HCT116 (cell line): ENCODE data around the gene POMT2. TPM values are rescaled to one million over a fixed set of nuclear protein-coding genes. Genes with fewer than 3 reads are reported as not detected.

ENCODE experiments used
- ATAC-seq: fragments of 200-7000 bp; cut with Tn5 transposase; 2 replicates; pipeline ENCODE4 v1.9.1; 2020; ENCODE audit warnings: mild to moderate bottlenecking, moderate library complexity
- BruUV-seq: library from RNA; stranded (reverse); fragments of 400-500 nt; replicated peaks from 2 replicates; lab custom pipeline; 2021; lab: Mats Ljungman, UMichigan
- CTCF ChIA-PET: fragments of 300-600 bp; sonication (Branson Sonifier 250); formaldehyde crosslinking; loops from one replicate; lab custom pipeline; 2021; ENCODE audit warnings: antibody characterized with exemption; lab: Charles Lee
- POLR2A ChIA-PET: fragments of 300-600, 350-600 bp; sonication (Branson Sonifier 250); formaldehyde crosslinking; loops from one replicate; lab custom pipeline; 2021; ENCODE audit warnings: antibody characterized with exemption; lab: Charles Lee
- RAD21 ChIA-PET, 2 experiments: fragments of 300-600 bp; sonication (Branson Sonifier 250); formaldehyde crosslinking; loops; one replicate each; lab custom pipeline; 2023; ENCODE audit warnings: low total read pairs in 2 of 2; ENCODE audit not compliant: uncharacterized antibody in 2 of 2, unreplicated experiment in 2 of 2, low non-redundant PET in 1 of 2; lab: Charles Lee
- DNase-seq: peaks from one replicate; pipeline ENCODE4 v3.0.0-alpha.2; 2010; ENCODE audit warnings: low read depth, low spot score
- H2AFZ ChIP-seq: fragments of 200-600 bp; shearing (Covaris generic), sonication (generic); 2 replicates; pipeline ENCODE4 v1.6.1; 2017; ENCODE audit warnings: low read depth, mixed run types, mixed read lengths, antibody characterized with exemption, low read length; ENCODE audit not compliant: poor library complexity, severe bottlenecking
- H3K27ac ChIP-seq: 2 replicates; pipeline ENCODE4 v1.5.1; 2012; ENCODE audit warnings: low read depth, low read length
- H3K27me3 ChIP-seq: fragments of 200-600 bp; sonication (generic); 2 replicates; pipeline ENCODE4 v1.6.1; 2016; ENCODE audit warnings: mixed run types, low read length, mixed read lengths; ENCODE audit not compliant: insufficient read depth
- H3K36me3 ChIP-seq, 2 experiments: fragments of 200-500 bp in 1 of 2; fragments of 200-600 bp in 1 of 2; sonication (Bioruptor generic) in 1 of 2; sonication (generic) in 1 of 2; 2 replicates each; pipeline versions ENCODE4 v1.5.1 to v1.6.1; 2014 to 2016; ENCODE audit warnings: low read length in 2 of 2, inconsistent platforms in 1 of 2, mixed read lengths in 1 of 2, mixed run types in 1 of 2; ENCODE audit not compliant: insufficient read depth in 2 of 2, control insufficient read depth in 1 of 2
- H3K4me1 ChIP-seq, 2 experiments: fragments of 200-600 bp in 1 of 2; sonication (generic) in 1 of 2; 2 replicates each; pipeline versions ENCODE4 v1.5.1 to v1.6.1; 2012 to 2017; ENCODE audit warnings: low read length in 2 of 2, inconsistent platforms in 1 of 2, mild to moderate bottlenecking in 1 of 2, mixed read lengths in 1 of 2, mixed run types in 1 of 2, moderate library complexity in 1 of 2; ENCODE audit not compliant: insufficient read depth in 2 of 2, control insufficient read depth in 1 of 2
- H3K4me2 ChIP-seq: fragments of 200-600 bp; sonication (generic); 2 replicates; pipeline ENCODE4 v1.6.1; 2017; ENCODE audit warnings: mixed run types, low read length, mixed read lengths
- H3K4me3 ChIP-seq, 2 experiments: fragments of 200-600 bp in 1 of 2; sonication (generic) in 1 of 2; replicated peaks in 1 of 2; 2 replicates each; pipeline ENCODE4 v1.5.1; 2011 to 2016; ENCODE audit warnings: low read length in 2 of 2, control low read depth in 1 of 2, low read depth in 1 of 2, mild to moderate bottlenecking in 1 of 2, mixed read lengths in 1 of 2, mixed run types in 1 of 2
- H3K79me2 ChIP-seq: fragments of 200-600 bp; sonication (generic); 2 replicates; pipeline ENCODE4 v1.6.1; 2017; ENCODE audit warnings: mild to moderate bottlenecking, mixed run types, low read length, moderate library complexity, mixed read lengths; ENCODE audit not compliant: insufficient read depth
- H3K9ac ChIP-seq: fragments of 200-600 bp; sonication (generic); 2 replicates; pipeline ENCODE4 v1.6.1; 2016; ENCODE audit warnings: low read length, mixed read lengths
- H3K9me2 ChIP-seq: fragments of 200-600 bp; sonication (generic), shearing (Covaris generic); 2 replicates; pipeline ENCODE4 v1.6.1; 2017; ENCODE audit warnings: mixed run types, mild to moderate bottlenecking, moderate library complexity; ENCODE audit not compliant: insufficient read depth
- H3K9me3 ChIP-seq, 2 experiments: fragments of 200-500 bp in 1 of 2; fragments of 200-600 bp in 1 of 2; sonication (Bioruptor generic) in 1 of 2; sonication (generic) in 1 of 2; 2 replicates each; pipeline ENCODE4 v1.6.1; 2014 to 2017; ENCODE audit warnings: low read length in 2 of 2, mixed read lengths in 2 of 2, inconsistent platforms in 1 of 2, low read depth in 1 of 2, mild to moderate bottlenecking in 1 of 2, mixed run types in 1 of 2, moderate library complexity in 1 of 2; ENCODE audit not compliant: control insufficient read depth in 1 of 2, insufficient read depth in 1 of 2
- H4K20me1 ChIP-seq: fragments of 200-600 bp; sonication (generic), shearing (Covaris generic); 2 replicates; pipeline ENCODE4 v1.6.1; 2017; ENCODE audit warnings: mixed run types, mild to moderate bottlenecking, moderate library complexity; ENCODE audit not compliant: insufficient read depth
- CEBPB ChIP-seq: IDR thresholded peaks from 2 replicates; pipeline ENCODE4 v1.6.1; 2012; ENCODE audit warnings: low read depth
- EGR1 ChIP-seq: IDR thresholded peaks from 2 replicates; pipeline ENCODE4 v1.6.1; 2012; ENCODE audit warnings: low read depth
- ELF1 ChIP-seq: IDR thresholded peaks from 2 replicates; pipeline ENCODE4 v1.6.1; 2012; ENCODE audit warnings: low read depth, borderline replicate concordance
- EZH2 ChIP-seq: fragments of 200-600 bp; sonication (generic); IDR thresholded peaks from 2 replicates; pipeline ENCODE4 v1.6.1; 2017; ENCODE audit warnings: antibody characterized with exemption, mixed run types
- EZH2phosphoT487 ChIP-seq: fragments of 200-600 bp; IDR thresholded peaks from 2 replicates; pipeline ENCODE4 v1.6.1; 2018; ENCODE audit warnings: antibody characterized with exemption, borderline replicate concordance
- FOSL1 ChIP-seq: IDR thresholded peaks from 2 replicates; pipeline ENCODE4 v1.6.1; 2012; ENCODE audit warnings: low read depth
- SIN3A ChIP-seq: IDR thresholded peaks from 2 replicates; pipeline ENCODE4 v1.6.1; 2012; ENCODE audit warnings: low read depth
- ZNF274 ChIP-seq: fragments of 200-500 bp; sonication (Bioruptor generic); IDR thresholded peaks from 2 replicates; pipeline ENCODE4 v1.6.1; 2014; ENCODE audit warnings: mild to moderate bottlenecking, low read depth, low read length, inconsistent platforms
- intact Hi-C: fragments of 100-400 bp; cut with micrococcal nuclease; formaldehyde crosslinking; loops from 2 replicates; pipeline ENCODE4 v1.10.0; 2022
- total RNA-seq: library from RNA; stranded (reverse); gene quantifications from one replicate; pipeline ENCODE4 v1.2.1, GENCODE V29; 2021; ENCODE audit not compliant: unreplicated experiment
- TF ChIP-seq, protein P1 (sequence below), 3 experiments: fragments of 200-600 bp in 1 of 3; sonication (generic) in 1 of 3; IDR thresholded peaks in 2 of 3; conservative IDR thresholded peaks in 1 of 3; 2 replicates each; pipeline ENCODE4 v1.5.1; 2012 to 2017; ENCODE audit warnings: low read depth in 2 of 3, low read length in 2 of 3, antibody characterized with exemption in 1 of 3, borderline replicate concordance in 1 of 3, control low read depth in 1 of 3, mild to moderate bottlenecking in 1 of 3, mixed read lengths in 1 of 3, mixed run types in 1 of 3, moderate library complexity in 1 of 3; ENCODE audit not compliant: insufficient read depth in 1 of 3
- TF ChIP-seq, protein P2 (sequence below): IDR thresholded peaks from 2 replicates; pipeline ENCODE4 v1.6.1; 2012

The POMT2 gene
- total RNA-seq, 1 experiment from 2014 or later = 30.2 TPM

DNA sequence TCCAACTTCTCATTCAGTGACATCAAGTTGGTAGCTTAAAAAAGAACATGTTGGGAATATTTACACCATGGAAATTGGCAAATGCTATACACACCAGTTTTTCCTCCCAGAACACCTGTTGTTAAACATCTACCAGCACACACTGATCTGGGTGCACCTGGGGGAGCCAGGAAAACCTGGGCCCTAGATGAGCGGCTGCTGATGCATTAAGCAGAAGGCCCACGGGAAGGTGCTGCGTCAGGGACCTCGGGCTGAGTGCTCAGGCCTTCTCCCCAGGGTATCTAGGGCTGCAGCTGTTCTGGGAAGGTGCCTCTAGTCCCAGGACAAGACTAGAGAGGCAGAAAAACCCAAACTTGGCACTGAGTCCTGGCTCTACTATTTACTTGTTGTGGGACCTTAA, 46.9 kb downstream of the POMT2 start:
- Histone ChIP-seq H3K9me3 (no peaks in the 10 kb centered on the region), H4K20me1 (no peaks in the 10 kb centered on the region), H3K27me3 (no peaks in the 10 kb centered on the region), H3K36me3 (no peaks in the 10 kb centered on the region; a peak in 1 of 4 replicates), H3K79me2 (no peaks in the 10 kb centered on the region), H3K27ac (no peak overlapping the region), H3K9me2 (no peaks in the 10 kb centered on the region), H2AFZ (no peak overlapping the region), H3K4me2 (no peak overlapping the region), H3K4me3 (no peak overlapping the region), H3K4me1 (no peaks in the 10 kb centered on the region), H3K9ac (no peak overlapping the region)
- ChIA-PET POLR2A (no interaction called here), CTCF (no interaction called here), RAD21 (no interaction called here)
- TF ChIP-seq SIN3A = no peak
- no peak for TF ChIP-seq CEBPB
- no peak for TF ChIP-seq EZH2
- TF ChIP-seq, protein P1, sequence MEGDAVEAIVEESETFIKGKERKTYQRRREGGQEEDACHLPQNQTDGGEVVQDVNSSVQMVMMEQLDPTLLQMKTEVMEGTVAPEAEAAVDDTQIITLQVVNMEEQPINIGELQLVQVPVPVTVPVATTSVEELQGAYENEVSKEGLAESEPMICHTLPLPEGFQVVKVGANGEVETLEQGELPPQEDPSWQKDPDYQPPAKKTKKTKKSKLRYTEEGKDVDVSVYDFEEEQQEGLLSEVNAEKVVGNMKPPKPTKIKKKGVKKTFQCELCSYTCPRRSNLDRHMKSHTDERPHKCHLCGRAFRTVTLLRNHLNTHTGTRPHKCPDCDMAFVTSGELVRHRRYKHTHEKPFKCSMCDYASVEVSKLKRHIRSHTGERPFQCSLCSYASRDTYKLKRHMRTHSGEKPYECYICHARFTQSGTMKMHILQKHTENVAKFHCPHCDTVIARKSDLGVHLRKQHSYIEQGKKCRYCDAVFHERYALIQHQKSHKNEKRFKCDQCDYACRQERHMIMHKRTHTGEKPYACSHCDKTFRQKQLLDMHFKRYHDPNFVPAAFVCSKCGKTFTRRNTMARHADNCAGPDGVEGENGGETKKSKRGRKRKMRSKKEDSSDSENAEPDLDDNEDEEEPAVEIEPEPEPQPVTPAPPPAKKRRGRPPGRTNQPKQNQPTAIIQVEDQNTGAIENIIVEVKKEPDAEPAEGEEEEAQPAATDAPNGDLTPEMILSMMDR (IDR thresholded peaks at IDR 0.05 in 2 of 3, conservative IDR thresholded peaks at IDR 0.05 in 1 of 3; ENCODE audit: borderline replicate concordance in 1 of 3, insufficient read depth in 1 of 3, low read depth in 2 of 3, low read length in 2 of 3) = no peak
- TF ChIP-seq ZNF274 = no peak
- TF ChIP-seq EZH2phosphoT487 = no peak
- TF ChIP-seq, protein P2, sequence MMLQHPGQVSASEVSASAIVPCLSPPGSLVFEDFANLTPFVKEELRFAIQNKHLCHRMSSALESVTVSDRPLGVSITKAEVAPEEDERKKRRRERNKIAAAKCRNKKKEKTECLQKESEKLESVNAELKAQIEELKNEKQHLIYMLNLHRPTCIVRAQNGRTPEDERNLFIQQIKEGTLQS = no peak
- TF ChIP-seq FOSL1 = no peak
- TF ChIP-seq ELF1 = no peak
- TF ChIP-seq EGR1 = no peak
- BruUV-seq = no TSS peak
- DNase-seq = no peak
- no peak for ATAC-seq
- intact Hi-C loops = no loop called here
